Ascending aorta (tissue), 2 donors: ENCODE measurements around the gene OR1M1. TPM values are rescaled to one million over a fixed set of nuclear protein-coding genes. Genes with fewer than 3 reads are reported as not detected.
"Not testable (repeated sequence)": the region's sequence is repeated elsewhere in the genome, so short reads cannot be mapped to it uniquely, and the experiment has no call there.

Experiments
- DNase-seq, 2 donors: peaks; one replicate each; pipeline ENCODE4 v3.0.0-alpha.2; 2019; ENCODE audit warnings: low spot score in 2 of 2
- H3K27ac ChIP-seq, 2 donors: fragments of 200-600 bp; sonication (generic); one replicate each; pipeline ENCODE4 v1.5.1; 2016 to 2017; ENCODE audit warnings: mild to moderate bottlenecking in 1 of 2
- H3K27me3 ChIP-seq: fragments of 200-600 bp; sonication (generic); one replicate; pipeline ENCODE4 v1.5.1; 2017
- H3K36me3 ChIP-seq, 2 donors: fragments of 200-600 bp; sonication (generic); one replicate each; pipeline ENCODE4 v1.5.1; 2016
- H3K4me1 ChIP-seq, 2 donors: fragments of 200-600 bp; sonication (generic); one replicate each; pipeline ENCODE4 v1.5.1; 2016 to 2017; ENCODE audit warnings: mild to moderate bottlenecking in 1 of 2
- H3K4me3 ChIP-seq, 2 donors: fragments of 200-600 bp; sonication (generic); one replicate each; pipeline ENCODE4 v1.5.1; 2016 to 2017; ENCODE audit warnings: mild to moderate bottlenecking in 1 of 2
- H3K9me3 ChIP-seq, 2 donors: fragments of 200-600 bp; sonication (generic); one replicate each; pipeline ENCODE4 v1.5.1; 2016
- CTCF ChIP-seq, 3 experiments: fragments of 200-600 bp in 2 of 3; fragments of 450-650 bp in 1 of 3; sonication (generic) in 2 of 3; IDR thresholded peaks; one replicate each; pipeline ENCODE4 v1.5.1; 2016 to 2019; ENCODE audit warnings: antibody characterized with exemption in 3 of 3, mild to moderate bottlenecking in 1 of 3, moderate library complexity in 1 of 3
- intact Hi-C: fragments of 100-400 bp; cut with DNase I; formaldehyde crosslinking; loops from one replicate; pipeline ENCODE4 v1.15.1; 2023
- total RNA-seq: library from RNA; depleted of rRNA; stranded (reverse); fragments of >200 nt; gene quantifications from one replicate; pipeline ENCODE4 v1.1.0, GENCODE V29; 2016

The OR1M1 gene
- total RNA-seq, 1 donor from 2014 or later, result not detected

- no peaks in the 10 kb centered on the region for H3K9me3 ChIP-seq
- intact Hi-C loops, result no loop called here
- no peaks in the 10 kb centered on the region for H3K27me3 ChIP-seq
- DNase-seq, result no peak
- TF ChIP-seq CTCF (IDR thresholded peaks at IDR 0.05), result no peak
- H3K4me3 ChIP-seq, result no peak overlapping the region
- H3K4me1 ChIP-seq, result peaks cover 0 to under 1% of the 10 kb centered on the region in 2 donors
- H3K27ac ChIP-seq, result no peak overlapping the region
- no peaks in the 10 kb centered on the region for H3K36me3 ChIP-seq
These were observed 16.8 kb upstream of the OR1M1 start for GRCh38 chr19:9070066-9070465.

- DNase-seq, H3K4me3 ChIP-seq, intact Hi-C loops: not testable (repeated sequence)
These were observed 15.1 kb upstream of the OR1M1 start for GRCh38 chr19:9071720-9072119.

GRCh38 chr19:9073806-9074205 lies 13.1 kb upstream of the OR1M1 start:
- intact Hi-C loops, result no loop called here
- Histone ChIP-seq H3K27me3 (no peaks in the 10 kb centered on the region), H3K9me3 (no peaks in the 10 kb centered on the region), H3K4me1 (peaks cover 0 to 2% of the 10 kb centered on the region in 2 donors), H3K27ac (no peak overlapping the region), H3K4me3 (no peak overlapping the region), H3K36me3 (no peaks in the 10 kb centered on the region)
- DNase-seq, result no peak
- no peak for TF ChIP-seq CTCF (IDR thresholded peaks at IDR 0.05)

More at GRCh38 chr19:9071720-9072119, 15.1 kb upstream of the OR1M1 start:
- H3K9me3 ChIP-seq, H3K4me1 ChIP-seq, H3K36me3 ChIP-seq, H3K27ac ChIP-seq, H3K27me3 ChIP-seq: not testable (repeated sequence)

GRCh38 chr19:9075064-9075949 lies 11.6 kb upstream of the OR1M1 start:
- Histone ChIP-seq H3K27ac (no peak overlapping the region), H3K27me3 (no peaks in the 10 kb centered on the region), H3K36me3 (no peaks in the 10 kb centered on the region), H3K9me3 (no peaks in the 10 kb centered on the region), H3K4me1 (peaks cover 0 to 2% of the 10 kb centered on the region in 2 donors), H3K4me3 (peak overlapping the region in 1 of 2 donors; percentile 25)
- intact Hi-C loops, result no loop called here
- TF ChIP-seq CTCF (IDR thresholded peaks at IDR 0.05), result no peak
- DNase-seq, result peak in 1 of 2 donors; percentile 71

- intact Hi-C loops, result no loop called here
- no peak for TF ChIP-seq CTCF (IDR thresholded peaks at IDR 0.05)
- no peak for DNase-seq
- Histone ChIP-seq H3K4me3 (no peak overlapping the region), H3K9me3 (no peaks in the 10 kb centered on the region), H3K36me3 (no peaks in the 10 kb centered on the region), H3K27me3 (no peaks in the 10 kb centered on the region), H3K27ac (no peak overlapping the region), H3K4me1 (peaks cover 0 to 2% of the 10 kb centered on the region in 2 donors)
These were observed 10.0 kb upstream of the OR1M1 start for GRCh38 chr19:9076901-9077300.

- H3K4me3 ChIP-seq, result no peak overlapping the region
- intact Hi-C loops, result no loop called here
- H3K27ac ChIP-seq, result no peak overlapping the region
- no peaks in the 10 kb centered on the region for H3K27me3 ChIP-seq
- no peak for DNase-seq
- no peak for TF ChIP-seq CTCF (IDR thresholded peaks at IDR 0.05)
- H3K4me1 ChIP-seq, result peaks cover 0 to 2% of the 10 kb centered on the region in 2 donors
- no peaks in the 10 kb centered on the region for H3K9me3 ChIP-seq
- no peaks in the 10 kb centered on the region for H3K36me3 ChIP-seq
These were observed 8.2 kb upstream of the OR1M1 start for GRCh38 chr19:9078651-9079050.
